Measurements from ENCODE around the gene TSPAN31.

Gene TSPAN31

GRCh38 chr12:57777911-57778310 lies 33.1 kb downstream of the TSPAN31 start:
- POLR2A ChIA-PET, result interaction anchor here (1.0 kb wide), 1 partner anchor 17 kb away, joined by 3 read pairs; no protein-coding TSS in a partner anchor
- no peak for TF ChIP-seq ZBTB20 (tag by site-specific recombination; IDR thresholded peaks at IDR 0.05)
- no peak for TF ChIP-seq ZNF514 (tag by site-specific recombination; IDR thresholded peaks at IDR 0.05)
- no peak for TF ChIP-seq ZNF776 (tag by site-specific recombination; IDR thresholded peaks at IDR 0.05; ENCODE audit: borderline replicate concordance)
- 0 out of 2 replicates have a peak, but pooled peaks have one; percentile 36 for TF ChIP-seq SCRT2 (tag by site-specific recombination; IDR thresholded peaks at IDR 0.05)
- H3K4me3 ChIP-seq (ENCODE audit: low read depth, low read length), result no peak overlapping the region
- CTCF ChIA-PET, result interaction anchor here (0.6 to 1.0 kb wide), 3 partner anchors 11 to 38 kb away, joined by 3 to 4 read pairs (median 3); no protein-coding TSS in a partner anchor
- no peak overlapping the region for H3K27ac ChIP-seq (ENCODE audit: extremely low read depth, low read depth, low read length)
- no peaks in the 10 kb centered on the region for H3K9me3 ChIP-seq (ENCODE audit: control insufficient read depth, insufficient read depth, low read depth, low read length)
- H3K4me1 ChIP-seq (ENCODE audit: control insufficient read depth, insufficient read depth, low read length), result 0 out of 2 replicates have a peak, but pooled peaks cover 3% of the 10 kb centered on the region
- peaks cover 5 to 30% of the 10 kb centered on the region in 2 experiments; a peak in 2 of 3 replicates for H3K36me3 ChIP-seq (ENCODE audit: control insufficient read depth in 2 of 2, insufficient read depth in 1 of 2, low read length in 2 of 2)

GRCh38 chr12:57779736-57780135 lies 34.9 kb downstream of the TSPAN31 start:
- no peak for TF ChIP-seq ZNF692 (tag by site-specific recombination; IDR thresholded peaks at IDR 0.05)
- no peak for TF ChIP-seq ZNF571 (tag by site-specific recombination; IDR thresholded peaks at IDR 0.05)
- no peak for TF ChIP-seq KLF7 (tag by site-specific recombination; IDR thresholded peaks at IDR 0.05; ENCODE audit: borderline replicate concordance)
- TF ChIP-seq ZNF449 (tag by site-specific recombination; IDR thresholded peaks at IDR 0.05), result no peak
- no peak for TF ChIP-seq ZNF335 (tag by site-specific recombination; conservative IDR thresholded peaks at IDR 0.05)
- CTCF ChIA-PET, result interaction anchor here (1.2 to 2.9 kb wide), 2 partner anchors 20 to 23 kb away, joined by 5 to 17 read pairs; no protein-coding TSS in a partner anchor

GRCh38 chr12:57780284-57780897 lies 35.6 kb downstream of the TSPAN31 start:
- H3K9me3 ChIP-seq (ENCODE audit: control insufficient read depth, insufficient read depth, low read depth, low read length), result no peaks in the 10 kb centered on the region
- ChIA-PET POLR2A (interaction anchor here (0.9 to 1.2 kb wide), 2 partner anchors 16 to 36 kb away, joined by 3 read pairs; no protein-coding TSS in a partner anchor), CTCF (interaction anchor here (1.2 to 2.9 kb wide), 2 partner anchors 21 to 24 kb away, joined by 5 to 17 read pairs; no protein-coding TSS in a partner anchor)
- H3K4me3 ChIP-seq (ENCODE audit: low read depth, low read length), result no peak overlapping the region
- H3K4me1 ChIP-seq (ENCODE audit: control insufficient read depth, insufficient read depth, low read length), result no peaks in the 10 kb centered on the region
- no peak overlapping the region for H3K27ac ChIP-seq (ENCODE audit: extremely low read depth, low read depth, low read length)
- peaks cover 14 to 38% of the 10 kb centered on the region in 2 experiments; a peak in 2 of 3 replicates for H3K36me3 ChIP-seq (ENCODE audit: control insufficient read depth in 2 of 2, insufficient read depth in 1 of 2, low read length in 2 of 2)
- TF ChIP-seq ZBTB6 (tag by site-specific recombination; IDR thresholded peaks at IDR 0.05), result no peak
- no peak for TF ChIP-seq ZNF513 (tag by site-specific recombination; IDR thresholded peaks at IDR 0.05)
- TF ChIP-seq ZNF132 (tag by site-specific recombination; IDR thresholded peaks at IDR 0.05; ENCODE audit: borderline replicate concordance), result no peak
- TF ChIP-seq ZNF768 (tag by site-specific recombination; IDR thresholded peaks at IDR 0.05), result no peak
- TF ChIP-seq MYNN (tag by site-specific recombination; IDR thresholded peaks at IDR 0.05; ENCODE audit: borderline replicate concordance), result no peak
- TF ChIP-seq BCL6B (tag by site-specific recombination; IDR thresholded peaks at IDR 0.05), result no peak
- no peak for TF ChIP-seq ZNF544 (tag by site-specific recombination; IDR thresholded peaks at IDR 0.05)
- no peak for TF ChIP-seq ZNF660 (tag by site-specific recombination; IDR thresholded peaks at IDR 0.05)
- TF ChIP-seq PRDM4 (tag by site-specific recombination; IDR thresholded peaks at IDR 0.05), result no peak
- no peak for TF ChIP-seq ZNF501 (tag by site-specific recombination; IDR thresholded peaks at IDR 0.05)

More at GRCh38 chr12:57779736-57780135, 34.9 kb downstream of the TSPAN31 start:
- Histone ChIP-seq H3K4me3 (ENCODE audit: low read depth, low read length) (no peak overlapping the region), H3K27ac (ENCODE audit: extremely low read depth, low read depth, low read length) (no peak overlapping the region), H3K4me1 (ENCODE audit: control insufficient read depth, insufficient read depth, low read length) (no peaks in the 10 kb centered on the region), H3K9me3 (ENCODE audit: control insufficient read depth, insufficient read depth, low read depth, low read length) (no peaks in the 10 kb centered on the region), H3K36me3 (ENCODE audit: control insufficient read depth in 2 of 2, insufficient read depth in 1 of 2, low read length in 2 of 2) (peaks cover 8 to 34% of the 10 kb centered on the region in 2 experiments; a peak in 2 of 3 replicates)
- POLR2A ChIA-PET, result interaction anchor here (1.2 kb wide), 1 partner anchor 15 kb away, joined by 3 read pairs; no protein-coding TSS in a partner anchor
